NOMO-1 (cell line): ENCODE data around the gene HARS1.
"Not testable (repeated sequence)": the region's sequence is repeated elsewhere in the genome, so short reads cannot be mapped to it uniquely, and the experiment has no call there.

Source experiments
- DNase-seq, 2 experiments: peaks; one replicate each; lab custom pipeline; 2025; ENCODE audit not compliant: unreplicated experiment in 2 of 2; lab: John Stamatoyannopoulos, UW

HARS1 gene

GRCh38 chr5:140677947-140678346 is 13.2 kb downstream of the HARS1 start:
- DNase-seq = no peak

GRCh38 chr5:140674629-140675028 is 16.5 kb downstream of the HARS1 start:
- DNase-seq = no peak

- no peak for DNase-seq
Observed at GRCh38 chr5:140674211-140674610, 17.0 kb downstream of the HARS1 start.

GRCh38 chr5:140673187-140673976 is 17.8 kb downstream of the HARS1 start, which contains the start of gene DND1:
Gene DND1, minus strand, starts transcription at chr5:140673576. Its CDS starts 34 bp downstream, at chr5:140673542.
- no peak for DNase-seq

GRCh38 chr5:140672455-140673186 is 18.5 kb downstream of the HARS1 start:
- DNase-seq = no peak

GRCh38 chr5:140671472-140672125 is 19.6 kb downstream of the HARS1 start:
- no peak for DNase-seq

GRCh38 chr5:140671035-140671434 is 20.1 kb downstream of the HARS1 start:
- DNase-seq = not testable (repeated sequence)

GRCh38 chr5:140664359-140665119 is 26.6 kb downstream of the HARS1 start, which contains the start of gene WDR55:
Gene WDR55, plus strand, starts transcription at chr5:140664904. Its CDS starts 9 bp downstream, at chr5:140664913.
- peak; percentile 96 to 97 for DNase-seq

- DNase-seq = no peak
Observed at GRCh38 chr5:140664030-140664358, 27.2 kb downstream of the HARS1 start.

GRCh38 chr5:140660371-140660770 is 30.8 kb downstream of the HARS1 start:
- DNase-seq = not testable (repeated sequence)

- DNase-seq = no peak
Observed at GRCh38 chr5:140658870-140659269, 32.3 kb downstream of the HARS1 start.

- no peak for DNase-seq
Observed at GRCh38 chr5:140647042-140647419, 44.1 kb downstream of the HARS1 start.

GRCh38 chr5:140642718-140643117 is 48.5 kb downstream of the HARS1 start:
- no peak for DNase-seq

- DNase-seq = no peak
Observed at GRCh38 chr5:140641716-140642115, 49.5 kb downstream of the HARS1 start.

GRCh38 chr5:140639148-140639981 is 51.8 kb downstream of the HARS1 start, which contains the start of gene TMCO6:
Gene TMCO6, plus strand, starts transcription at chr5:140639451. Its CDS starts 77 bp downstream, at chr5:140639528.
- DNase-seq = peak; percentile 96 to 97

- DNase-seq = not testable (repeated sequence)
Observed at GRCh38 chr5:140638898-140639147, 52.3 kb downstream of the HARS1 start.

- no peak for DNase-seq
Observed at GRCh38 chr5:140637371-140638100, 53.6 kb downstream of the HARS1 start.

- DNase-seq = no peak
Observed at GRCh38 chr5:140635291-140636257, 55.6 kb downstream of the HARS1 start.
